GM19238 (cell line): ENCODE measurements around the gene PHACTR2.
A peak's percentile ranks its signal among the peaks of the same experiment; 100 is the strongest.
"Not testable (repeated sequence)": the region's sequence is repeated elsewhere in the genome, so short reads cannot be mapped to it uniquely, and the experiment has no call there.

Source experiments
- DNase-seq: peaks from one replicate; pipeline ENCODE4 v3.0.0; 2011; ENCODE audit warnings: low spot score; ENCODE audit not compliant: insufficient read length

The PHACTR2 gene

GRCh38 chr6:143857651-143858050 is 179.9 kb downstream of the PHACTR2 start:
- no peak for DNase-seq

DNA sequence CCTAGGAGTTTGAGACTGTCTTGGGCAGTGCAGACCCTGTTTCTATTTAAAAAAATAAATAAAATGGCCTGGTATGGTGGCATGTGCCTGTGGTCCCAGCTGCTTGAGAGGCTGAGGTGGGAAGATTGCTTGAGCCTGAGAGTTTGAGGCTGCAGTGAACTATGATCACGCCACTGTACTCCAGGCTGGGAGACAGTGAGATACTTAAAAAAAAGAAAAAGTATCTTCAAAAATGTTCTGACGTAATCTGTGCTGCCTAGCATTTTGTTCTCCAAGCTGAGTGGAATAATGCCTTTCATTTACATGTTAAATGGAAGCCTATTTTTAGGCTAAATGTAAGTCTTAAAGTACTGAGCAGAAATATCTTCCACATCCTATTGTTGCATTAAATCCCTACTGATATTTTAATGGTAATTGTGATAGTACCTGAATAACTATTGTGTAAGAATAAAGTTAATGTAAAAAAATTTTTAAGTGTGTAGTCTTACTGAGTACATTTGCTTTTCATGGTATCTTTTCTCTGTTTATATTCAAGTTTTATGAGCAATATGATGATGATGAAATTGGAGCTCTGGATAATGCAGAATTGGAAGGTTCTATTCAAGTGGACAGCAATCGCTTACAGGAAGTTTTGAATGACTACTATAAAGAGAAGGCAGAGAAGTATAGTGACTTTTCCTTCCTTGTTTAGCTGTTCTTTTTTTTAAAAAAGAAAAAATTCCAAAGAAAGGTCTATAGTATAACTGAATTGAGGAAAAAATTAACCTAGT is 182.3 kb downstream of the PHACTR2 start:
- no peak for DNase-seq

- DNase-seq, result no peak
Measured at GRCh38 chr6:143863771-143864170, 186.0 kb downstream of the PHACTR2 start.

- no peak for DNase-seq
Measured at GRCh38 chr6:143864234-143864633, 186.5 kb downstream of the PHACTR2 start, which contains the start of gene ZC2HC1B. ZC2HC1B (plus strand) TSS chr6:143864474; CDS start chr6:143864540, 66 bp downstream.

DNA sequence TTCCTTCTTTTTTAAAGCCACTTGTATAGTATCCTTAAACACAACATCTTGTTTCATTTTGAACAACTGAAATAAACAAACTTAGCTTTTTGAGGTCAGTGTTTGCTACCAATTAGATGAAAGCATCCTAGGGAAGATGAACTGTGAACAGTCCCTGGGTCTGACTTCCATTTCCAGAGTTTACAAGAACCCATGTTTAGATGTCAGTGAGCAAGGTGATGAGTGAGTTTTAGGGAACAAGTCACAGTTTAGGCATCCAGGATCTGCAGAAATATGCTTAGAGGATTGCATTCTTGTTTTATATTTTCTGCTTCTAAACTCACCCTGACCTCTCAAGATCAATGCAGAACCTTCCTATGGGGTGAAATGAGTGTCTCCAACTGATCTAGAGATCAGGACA is 189.5 kb downstream of the PHACTR2 start:
- DNase-seq, result no peak

- not testable (repeated sequence) for DNase-seq
Measured at GRCh38 chr6:143868808-143869207, 191.0 kb downstream of the PHACTR2 start.

- not testable (repeated sequence) for DNase-seq
Measured at GRCh38 chr6:143871202-143871730, 193.5 kb downstream of the PHACTR2 start.

DNA sequence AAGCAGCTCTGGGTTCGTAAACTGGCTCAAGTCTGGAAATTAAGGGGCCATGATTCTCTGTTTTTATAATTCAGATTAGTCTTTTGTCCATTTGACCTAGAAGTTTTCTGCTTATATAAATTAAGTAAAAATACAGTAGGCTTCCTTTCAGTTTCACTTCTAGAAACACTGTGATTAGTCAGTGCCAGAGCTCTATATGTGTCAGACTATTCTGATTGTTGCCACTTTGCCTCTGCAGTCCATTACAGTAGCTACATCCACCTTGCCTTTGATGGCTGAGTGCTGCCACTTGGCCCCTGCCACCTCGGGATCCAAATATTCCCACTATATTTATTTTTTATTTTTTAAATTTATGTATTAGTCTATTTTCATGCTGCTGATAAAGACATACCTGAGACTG is 194.4 kb downstream of the PHACTR2 start:
- peak; percentile 4 for DNase-seq

DNA sequence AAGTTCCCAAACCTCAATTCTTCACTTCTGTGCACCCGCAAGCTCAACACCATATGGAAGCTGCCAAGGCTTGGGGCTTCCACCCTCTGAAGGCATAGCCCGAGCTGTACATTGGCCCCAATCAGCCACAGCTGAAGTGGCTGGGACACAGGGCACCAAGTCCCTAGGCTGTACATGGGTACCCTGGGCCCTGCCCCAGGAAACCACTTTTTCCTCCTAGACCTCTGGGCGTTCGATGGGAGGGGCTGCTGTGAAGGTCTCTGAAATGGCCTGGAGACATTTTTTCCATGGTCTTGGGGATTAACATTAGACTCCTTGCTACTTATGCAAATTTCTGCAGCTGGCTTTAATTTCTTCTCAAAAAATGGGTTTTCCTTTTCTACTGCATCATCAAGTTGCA is 195.8 kb downstream of the PHACTR2 start:
- not testable (repeated sequence) for DNase-seq

- not testable (repeated sequence) for DNase-seq
Measured at GRCh38 chr6:143874503-143874902, 196.7 kb downstream of the PHACTR2 start.

DNA sequence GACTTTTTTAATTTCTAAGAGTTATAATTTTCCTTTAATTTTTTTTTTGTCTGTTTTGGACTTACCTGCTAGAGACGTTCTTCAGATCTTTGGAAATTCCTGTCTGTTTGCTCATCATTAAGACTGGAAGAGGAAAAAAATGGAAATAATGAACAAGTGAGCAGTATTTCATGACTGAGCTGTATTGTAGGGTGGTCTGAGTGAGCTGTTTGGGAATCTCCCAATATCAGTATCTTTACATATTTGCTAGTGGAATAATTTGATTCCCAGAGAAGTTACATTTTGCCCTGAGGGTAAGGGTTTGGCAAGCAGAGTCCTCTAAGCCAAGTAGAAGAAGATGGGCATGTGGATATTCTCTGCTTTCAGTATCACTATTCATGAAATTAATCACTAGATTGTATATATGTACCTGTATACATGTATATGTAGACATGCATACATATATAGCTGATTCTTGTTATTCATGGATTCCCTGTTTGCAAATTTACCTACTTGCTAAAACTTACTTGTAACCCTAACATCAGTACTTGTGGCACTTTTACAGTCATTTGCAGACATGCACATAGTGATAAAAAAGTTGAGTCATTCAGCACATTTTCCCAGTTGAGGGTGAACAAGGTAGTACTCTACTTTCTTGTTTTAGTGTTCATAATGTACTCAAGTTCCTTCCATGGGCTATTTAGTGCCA is 200.0 kb downstream of the PHACTR2 start:
- DNase-seq, result no peak

GRCh38 chr6:143878272-143878760 is 200.6 kb downstream of the PHACTR2 start:
- DNase-seq, result no peak

DNA sequence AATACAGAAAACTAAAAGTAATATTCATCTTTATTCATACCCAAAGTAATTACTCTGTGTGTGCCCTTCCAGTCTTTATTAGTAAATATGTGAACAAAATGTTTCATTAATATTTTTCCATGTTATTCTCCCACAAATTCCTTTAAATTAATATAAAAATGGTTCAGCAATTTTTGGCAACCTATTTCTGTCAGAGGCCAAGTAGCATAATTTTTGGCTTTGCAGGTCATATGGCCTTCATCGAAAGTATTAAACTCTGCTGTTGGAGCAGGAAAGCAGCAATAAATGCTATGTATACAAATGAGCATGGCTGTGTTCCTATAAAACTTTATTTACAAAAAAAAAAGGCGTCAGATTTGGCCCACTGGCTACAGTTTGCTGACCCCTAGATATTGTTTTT is 202.6 kb downstream of the PHACTR2 start:
- no peak for DNase-seq
